ENCODE results near the gene RYR2.

DNA sequence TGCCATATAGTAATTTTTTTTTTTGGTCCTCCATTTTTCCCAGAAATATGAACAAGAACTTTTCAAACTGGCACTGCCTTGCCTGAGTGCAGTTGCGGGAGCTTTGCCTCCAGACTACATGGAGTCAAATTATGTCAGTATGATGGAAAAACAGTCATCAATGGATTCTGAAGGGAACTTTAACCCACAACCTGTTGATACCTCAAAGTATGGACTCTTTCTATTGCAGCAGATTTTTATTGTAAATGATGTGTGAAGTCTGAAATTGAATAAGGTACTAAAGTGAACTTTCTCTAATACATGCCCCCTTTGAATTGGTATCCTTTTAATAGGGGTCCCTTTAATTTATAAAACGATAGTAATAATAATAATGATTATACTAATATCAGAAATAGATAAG, 613.8 kb downstream of the RYR2 start:
- TF ChIP-seq ARID1B (IDR thresholded peaks at IDR 0.05) (no peak), TCF3 (CRISPR knock-in tag; IDR thresholded peaks at IDR 0.05) (no peak), HDAC3 (IDR thresholded peaks at IDR 0.05; ENCODE audit: borderline replicate concordance, partially characterized antibody) (no peak), CTCF (IDR thresholded peaks at IDR 0.05 in 2 of 3, conservative IDR thresholded peaks at IDR 0.05 in 1 of 3; ENCODE audit: insufficient read depth in 2 of 3, low read depth in 1 of 3, low read length in 3 of 3) (no peak), GABPA (tag; conservative IDR thresholded peaks at IDR 0.05; ENCODE audit: low read depth) (no peak)
